GM19240 (cell line): ENCODE data around the gene CDH23.
"Not testable (repeated sequence)": the region's sequence is repeated elsewhere in the genome, so short reads cannot be mapped to it uniquely, and the experiment has no call there.

Source experiments
- DNase-seq: peaks from one replicate; pipeline ENCODE4 v3.0.0; 2011; ENCODE audit warnings: low spot score; ENCODE audit not compliant: insufficient read length

Gene CDH23

DNA sequence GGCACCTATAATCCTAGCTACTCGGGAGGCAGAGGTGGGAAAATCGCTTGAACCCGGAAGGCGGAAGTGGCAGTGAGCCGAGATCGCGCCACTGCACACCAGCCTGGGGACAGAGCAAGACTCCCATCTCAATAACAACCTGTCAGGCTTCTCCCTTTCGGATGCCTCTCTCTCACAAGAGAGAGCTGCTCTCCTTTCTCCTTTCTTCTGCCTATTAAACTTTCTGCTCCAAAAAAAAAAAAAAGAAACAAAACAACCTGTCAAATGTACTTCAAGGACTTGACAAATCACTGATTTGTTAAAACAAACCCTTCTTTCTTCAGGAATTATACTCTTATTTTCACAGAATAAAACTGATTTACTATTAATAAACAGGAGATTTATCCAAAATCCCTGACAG is 450.7 kb downstream of the CDH23 start:
- DNase-seq = no peak

DNA sequence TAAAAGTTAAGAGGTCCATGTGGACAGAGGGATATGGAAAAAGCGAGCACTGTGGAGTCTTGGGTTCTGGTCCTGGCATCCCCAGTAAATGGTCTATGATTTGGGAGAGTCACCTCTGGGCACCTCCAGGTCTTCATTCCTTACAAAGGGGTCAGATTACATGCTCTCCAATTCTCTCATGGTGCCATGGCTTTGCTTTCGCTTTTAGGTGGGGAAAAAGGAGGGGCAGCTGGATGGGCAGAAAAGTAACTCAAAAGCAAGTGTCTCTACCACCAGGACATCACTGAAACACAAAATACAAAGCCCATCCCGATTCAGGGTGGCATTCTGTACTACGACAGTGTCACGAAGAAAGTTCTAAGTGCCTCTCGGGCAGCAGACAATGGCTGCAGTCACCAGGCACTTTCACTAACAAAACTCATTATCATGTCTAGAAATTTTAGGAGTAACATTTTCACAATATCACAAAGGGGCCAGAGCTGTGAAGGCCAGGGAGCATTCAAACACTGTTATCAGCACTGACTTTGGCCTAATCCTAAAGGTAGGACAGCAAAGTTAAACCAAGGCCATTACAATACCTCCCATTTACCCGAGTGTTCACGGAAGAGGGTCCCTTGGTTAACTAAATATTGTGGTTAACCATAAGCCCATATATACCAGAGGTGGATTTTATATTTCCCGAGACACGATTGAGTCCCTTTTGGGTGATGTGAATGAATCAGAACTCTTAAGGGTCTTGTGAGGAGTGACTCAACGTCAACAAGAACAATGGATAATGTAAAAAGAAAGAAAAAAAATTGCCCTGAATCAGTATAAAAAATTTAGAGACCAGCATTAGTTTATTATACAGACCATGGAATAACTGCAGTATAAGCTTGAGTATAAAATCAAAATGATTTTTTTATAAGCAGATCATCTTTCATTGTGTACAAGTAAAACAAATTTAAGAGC is 451.9 kb downstream of the CDH23 start:
- no peak for DNase-seq

GRCh38 chr10:71849461-71849908 is 452.8 kb downstream of the CDH23 start:
- DNase-seq = no peak

GRCh38 chr10:71850021-71850742 is 453.5 kb downstream of the CDH23 start:
- no peak for DNase-seq

GRCh38 chr10:71850743-71851464 is 454.2 kb downstream of the CDH23 start, which contains the start of gene PSAP:
Gene PSAP, minus strand, starts transcription at chr10:71851251. Its CDS starts 30 bp downstream, at chr10:71851221.
- peak; percentile 94 for DNase-seq

DNA sequence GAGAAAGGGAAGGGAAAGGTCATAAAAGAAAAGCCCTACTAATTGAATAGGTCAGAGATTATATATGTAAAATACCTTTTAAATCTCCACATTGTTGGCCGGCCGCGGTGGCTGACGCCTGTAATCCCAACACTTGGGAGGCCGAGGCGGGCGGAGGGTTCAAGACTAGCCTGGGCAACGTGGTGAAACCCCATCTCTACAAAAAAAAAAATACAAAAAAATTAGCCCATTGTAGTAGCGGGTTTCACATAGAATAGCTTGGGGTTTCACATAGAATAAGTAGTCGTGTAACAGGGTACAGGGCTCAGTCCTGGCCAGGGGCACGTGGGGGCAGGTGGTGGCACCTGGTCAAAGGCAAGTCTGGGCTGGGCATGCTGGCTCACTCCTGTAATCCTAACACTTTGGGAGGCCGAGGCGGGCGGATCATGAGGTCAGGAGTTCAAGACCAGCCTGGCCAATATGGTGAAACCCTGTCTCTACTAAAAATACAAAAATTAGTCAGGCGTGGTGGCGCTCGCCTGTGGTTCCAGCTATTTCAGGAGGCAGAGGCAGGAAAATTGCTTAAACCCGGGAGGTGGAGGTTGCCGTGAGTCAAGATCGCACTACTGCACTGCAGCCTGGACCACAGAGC is 454.9 kb downstream of the CDH23 start:
- not testable (repeated sequence) for DNase-seq

- no peak for DNase-seq
Observed at GRCh38 chr10:71852355-71852937, 455.7 kb downstream of the CDH23 start.

DNA sequence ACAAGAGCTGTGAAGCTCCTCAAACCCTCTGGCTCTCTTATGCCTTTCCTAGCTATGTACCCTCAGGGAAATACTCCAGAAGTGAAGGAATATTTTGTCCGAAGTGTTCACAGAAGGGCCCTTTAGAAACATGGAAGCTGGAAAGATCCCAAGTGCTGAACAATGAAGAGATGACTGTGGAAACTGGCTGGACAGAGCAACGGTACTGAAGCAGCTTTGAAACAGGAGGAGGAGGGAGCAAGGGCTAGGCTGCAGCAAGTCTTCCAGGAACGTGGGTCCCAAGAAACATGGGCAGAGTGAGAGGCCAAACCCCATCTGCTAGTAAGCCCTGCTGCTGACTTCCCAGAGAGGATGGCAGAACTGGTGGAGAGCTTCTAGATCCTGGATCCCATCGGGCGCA is 457.3 kb downstream of the CDH23 start:
- no peak for DNase-seq

GRCh38 chr10:71856619-71857018 is 459.9 kb downstream of the CDH23 start:
- DNase-seq = no peak

GRCh38 chr10:71857934-71858890 is 461.5 kb downstream of the CDH23 start:
- DNase-seq = no peak

DNA sequence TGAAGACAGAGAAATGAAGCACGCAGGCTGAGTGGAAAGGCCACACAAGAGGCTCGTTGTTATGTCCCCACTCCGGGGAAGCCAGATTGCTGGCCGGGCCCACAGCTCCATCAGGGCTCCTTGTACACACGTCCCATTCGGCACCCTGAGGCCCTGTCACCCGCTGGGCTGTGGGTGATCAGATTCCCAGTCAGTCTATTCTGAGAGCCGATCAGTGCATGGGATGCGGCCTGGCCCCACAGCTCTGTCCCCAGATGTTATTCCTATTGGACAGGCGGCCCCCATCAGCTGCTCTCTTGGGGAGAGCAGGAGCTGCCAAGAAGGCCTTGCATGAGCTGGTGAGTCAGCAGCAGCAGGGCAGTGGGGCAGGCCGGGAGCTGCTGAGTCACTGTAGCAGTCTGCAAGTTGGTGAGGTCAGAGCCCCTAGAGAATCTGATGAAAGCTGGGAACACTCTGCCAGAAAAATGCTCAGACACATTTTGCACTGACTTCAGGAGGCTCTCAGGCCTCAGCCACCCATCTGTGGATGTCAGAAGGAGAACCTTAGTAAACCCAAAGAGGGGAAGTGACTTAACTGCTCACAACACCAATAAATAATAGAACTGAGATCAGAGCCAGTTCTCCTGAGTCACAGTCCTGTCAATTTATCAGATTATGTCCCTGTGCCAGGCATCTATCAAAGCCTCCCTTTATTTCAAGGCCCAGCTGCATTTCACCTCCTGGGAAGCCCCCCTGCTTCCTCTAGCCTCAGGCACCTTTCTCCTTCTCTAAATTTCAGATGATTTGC is 463.7 kb downstream of the CDH23 start:
- no peak for DNase-seq

DNA sequence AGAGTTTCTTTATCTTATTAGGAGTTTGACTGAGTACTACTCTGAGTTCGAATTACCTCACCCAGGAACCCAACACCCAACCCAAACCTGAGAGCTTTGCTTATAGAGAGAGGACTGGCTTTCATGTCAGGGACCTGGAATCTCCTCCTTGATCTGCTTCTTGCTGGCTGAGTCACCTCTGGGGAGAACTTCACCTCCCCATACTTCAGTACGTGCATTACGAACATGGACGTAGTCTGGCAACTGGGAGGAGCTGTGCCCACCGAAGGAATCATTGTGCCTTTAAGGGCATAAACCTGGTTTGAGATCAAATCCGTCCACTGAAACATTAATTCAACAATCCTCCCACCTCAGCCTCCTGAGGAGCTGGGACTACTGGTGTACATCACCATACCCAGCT is 466.5 kb downstream of the CDH23 start:
- DNase-seq = no peak

- no peak for DNase-seq
Observed at GRCh38 chr10:71864911-71865361, 468.2 kb downstream of the CDH23 start.
